HG03469 (cell line): ENCODE results near the gene PYGO1.
"Not testable (repeated sequence)": the region's sequence is repeated elsewhere in the genome, so short reads cannot be mapped to it uniquely, and the experiment has no call there.

Experiments
- ATAC-seq: cut with Tn5 transposase; IDR thresholded peaks from one replicate; pipeline ENCODE4 v1.9.1; 2021; ENCODE audit warnings: mild to moderate bottlenecking, moderate library complexity, moderate number of reproducible peaks; ENCODE audit not compliant: unreplicated experiment

Gene PYGO1, protein sequence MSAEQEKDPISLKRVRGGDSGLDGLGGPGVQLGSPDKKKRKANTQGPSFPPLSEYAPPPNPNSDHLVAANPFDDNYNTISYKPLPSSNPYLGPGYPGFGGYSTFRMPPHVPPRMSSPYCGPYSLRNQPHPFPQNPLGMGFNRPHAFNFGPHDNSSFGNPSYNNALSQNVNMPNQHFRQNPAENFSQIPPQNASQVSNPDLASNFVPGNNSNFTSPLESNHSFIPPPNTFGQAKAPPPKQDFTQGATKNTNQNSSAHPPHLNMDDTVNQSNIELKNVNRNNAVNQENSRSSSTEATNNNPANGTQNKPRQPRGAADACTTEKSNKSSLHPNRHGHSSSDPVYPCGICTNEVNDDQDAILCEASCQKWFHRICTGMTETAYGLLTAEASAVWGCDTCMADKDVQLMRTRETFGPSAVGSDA

DNA sequence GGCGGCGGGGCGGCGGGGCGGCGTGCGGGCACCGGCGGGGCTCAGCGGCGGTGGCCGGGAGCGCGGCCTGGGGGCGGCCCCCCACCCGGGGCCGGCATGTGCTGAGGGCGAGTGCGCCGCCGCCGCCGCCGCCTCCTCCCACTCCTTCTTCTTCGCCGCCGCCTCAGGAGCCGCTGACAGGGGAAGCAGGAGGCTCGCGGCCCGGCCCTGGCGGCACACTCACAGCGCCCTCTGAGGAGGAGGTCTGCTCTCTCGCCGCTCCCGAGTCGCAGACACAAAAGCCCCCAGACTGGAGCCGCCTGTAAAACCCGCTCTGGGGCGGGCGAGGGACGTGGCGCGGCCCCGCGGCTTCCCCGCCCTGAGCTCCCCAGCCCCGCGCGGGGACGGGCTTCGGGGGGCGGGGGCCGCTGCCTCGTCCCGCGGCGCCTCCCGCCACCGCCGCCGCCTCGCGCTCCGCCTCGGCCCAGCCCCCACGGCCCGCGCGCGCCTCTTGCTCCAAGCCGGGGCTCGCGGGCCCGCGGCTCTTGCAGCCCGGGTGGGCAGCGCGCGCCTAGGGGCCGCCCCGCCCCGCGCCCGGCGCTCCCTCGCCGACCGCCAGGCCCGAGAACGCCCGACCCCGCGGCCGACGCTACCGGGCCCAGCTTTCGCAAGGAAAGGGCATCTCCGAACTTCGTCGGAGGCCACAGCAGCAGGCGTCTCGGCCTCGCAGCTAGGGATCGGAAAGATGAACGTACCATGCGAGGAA lies at the start of gene PYGO1:
Gene PYGO1 (minus strand): TSS at position 276 of the 745 bp plus-strand sequence. CDS start 462 bp downstream, outside the sequence.
- no peak for ATAC-seq

DNA sequence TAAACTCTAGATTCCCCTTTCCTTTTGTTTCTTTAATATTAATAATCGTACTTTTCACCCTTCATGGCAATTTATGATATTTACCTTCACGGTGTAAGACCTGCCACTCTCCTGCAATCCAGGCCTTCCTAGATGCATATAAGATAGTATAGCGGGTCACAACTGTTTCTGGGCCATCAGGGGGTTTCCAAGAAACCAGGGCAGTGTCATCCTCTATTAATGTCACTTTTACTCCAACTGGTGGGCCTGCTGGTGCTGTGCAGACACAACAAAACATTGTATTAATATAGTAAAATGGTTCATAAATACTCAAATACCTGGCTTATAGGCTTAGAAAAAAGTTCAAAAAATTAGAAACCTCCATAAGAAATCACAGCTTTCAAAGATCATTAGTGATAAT lies 48.9 kb upstream of the PYGO1 start:
- no peak for ATAC-seq

DNA sequence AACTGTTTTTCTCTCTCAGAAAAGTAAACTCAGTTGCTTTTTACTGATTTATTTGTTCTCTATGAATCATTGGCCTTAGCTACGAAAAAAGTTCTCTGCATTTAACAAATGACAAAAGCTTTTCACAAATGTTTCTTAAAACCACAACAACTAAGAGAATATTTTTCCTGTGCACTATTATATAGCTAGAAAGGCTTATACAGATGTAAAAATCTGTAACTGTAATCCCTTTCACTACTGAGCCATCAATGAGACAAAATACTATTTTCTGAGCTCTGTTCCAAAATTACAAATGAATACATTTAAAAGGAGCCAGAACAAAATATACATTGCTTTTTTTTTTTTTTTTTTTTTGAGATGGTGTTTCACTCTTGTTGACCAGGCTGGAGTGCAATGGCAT lies 45.6 kb upstream of the PYGO1 start:
- ATAC-seq, result no peak

DNA sequence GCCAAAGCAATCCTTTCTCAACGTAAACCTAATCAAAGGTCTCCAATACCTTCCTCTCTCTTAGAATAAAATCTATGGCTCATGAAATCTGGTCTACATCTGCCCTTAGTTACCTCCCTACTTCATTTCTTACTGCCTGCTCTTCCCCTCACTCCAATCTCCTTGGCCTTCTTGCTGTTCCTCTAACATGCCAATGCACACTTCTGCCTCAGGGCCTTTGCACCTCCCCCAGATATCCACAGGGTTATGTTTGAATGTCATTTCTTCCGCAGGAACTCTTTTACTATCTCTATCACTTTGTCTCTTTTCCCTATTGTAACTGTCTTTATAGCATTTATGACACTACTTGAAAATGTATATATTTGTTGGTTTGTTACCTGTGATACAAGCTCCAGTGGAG lies 44.3 kb upstream of the PYGO1 start:
- ATAC-seq, result no peak

DNA sequence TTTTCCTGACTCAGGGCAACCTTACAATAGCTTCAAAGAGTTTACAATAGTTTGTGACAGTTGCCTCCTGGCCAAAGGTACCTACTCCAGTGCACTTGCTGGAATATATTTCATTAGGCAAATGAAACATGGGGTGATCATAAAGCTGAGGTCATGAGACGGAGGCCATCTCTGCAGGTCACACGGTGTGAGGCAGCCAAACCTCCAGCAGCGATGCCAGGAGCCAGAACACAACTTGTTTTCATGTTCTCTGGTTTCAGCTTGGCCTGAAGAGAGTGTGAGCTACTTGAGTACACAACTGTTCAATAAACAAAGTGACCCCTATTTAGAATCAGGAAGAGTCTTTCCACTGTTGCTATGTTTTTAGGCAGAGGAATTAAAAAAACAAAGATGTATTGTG lies 42.7 kb upstream of the PYGO1 start:
- no peak for ATAC-seq

DNA sequence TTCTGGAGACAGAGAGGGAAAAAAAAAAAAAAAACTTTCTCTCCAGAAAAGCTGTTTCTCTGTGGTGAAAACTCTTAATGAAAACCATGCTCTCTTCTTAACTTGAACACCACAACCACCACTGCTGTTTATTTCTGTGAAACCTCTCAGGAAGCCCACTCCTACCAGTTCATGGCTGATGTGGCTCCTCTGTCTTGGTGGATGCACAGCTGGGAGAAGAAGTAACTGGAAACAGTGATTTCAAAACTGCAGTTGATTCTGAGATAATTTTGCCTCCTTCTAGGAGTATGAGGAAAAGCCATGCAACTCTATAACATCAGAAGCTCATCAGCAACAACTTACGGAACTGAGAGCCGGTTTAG lies 40.2 kb upstream of the PYGO1 start:
- no peak for ATAC-seq

DNA sequence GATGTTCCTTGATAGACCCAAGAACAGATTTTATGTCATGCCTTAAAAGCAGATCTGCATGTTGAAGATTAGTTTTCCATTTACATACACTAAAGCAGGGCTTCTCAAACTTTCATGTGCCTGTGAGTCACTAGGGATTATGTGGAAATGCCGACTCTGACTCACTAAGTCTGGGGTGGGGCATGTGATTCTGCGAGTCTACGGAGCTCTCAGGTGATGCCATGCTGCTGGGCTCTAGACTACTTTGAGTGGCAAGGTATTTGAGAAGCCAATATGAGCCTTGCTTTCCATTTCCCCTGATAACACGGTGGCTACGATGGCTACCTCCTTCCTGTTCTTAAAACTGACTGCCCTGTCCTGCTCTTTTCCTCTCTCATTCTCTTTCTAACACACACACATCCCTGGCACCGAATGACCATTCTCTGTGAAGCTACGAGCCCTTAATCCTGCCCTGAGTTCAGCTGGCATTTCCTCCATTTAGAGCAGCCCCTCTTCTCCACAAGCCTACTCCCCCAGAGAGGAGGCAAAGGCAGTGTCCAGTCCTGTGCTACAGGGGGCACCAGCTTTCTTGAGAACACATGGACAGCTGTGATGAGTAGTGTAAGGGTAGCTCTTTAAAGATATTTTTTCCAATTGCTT lies 39.7 kb upstream of the PYGO1 start:
- no peak for ATAC-seq

DNA sequence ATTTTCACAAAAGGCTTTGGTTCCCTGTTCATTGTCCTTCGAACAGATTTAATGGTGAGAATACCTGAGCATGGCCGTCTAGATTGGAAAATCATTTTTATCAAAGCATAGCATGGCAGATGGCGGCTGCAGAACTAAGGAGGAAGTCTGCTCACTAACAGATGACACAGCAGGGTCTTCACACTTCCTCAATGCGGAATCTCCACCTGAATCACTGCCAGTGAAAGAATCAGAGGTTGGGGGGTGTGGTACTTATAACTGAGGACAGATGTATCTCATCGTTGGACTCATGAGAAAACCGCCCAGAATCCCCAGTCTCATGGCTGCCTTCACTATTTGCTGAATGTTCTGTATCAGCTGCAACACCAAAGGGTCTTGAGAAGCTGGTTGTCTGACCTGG lies 31.6 kb upstream of the PYGO1 start:
- no peak for ATAC-seq

DNA sequence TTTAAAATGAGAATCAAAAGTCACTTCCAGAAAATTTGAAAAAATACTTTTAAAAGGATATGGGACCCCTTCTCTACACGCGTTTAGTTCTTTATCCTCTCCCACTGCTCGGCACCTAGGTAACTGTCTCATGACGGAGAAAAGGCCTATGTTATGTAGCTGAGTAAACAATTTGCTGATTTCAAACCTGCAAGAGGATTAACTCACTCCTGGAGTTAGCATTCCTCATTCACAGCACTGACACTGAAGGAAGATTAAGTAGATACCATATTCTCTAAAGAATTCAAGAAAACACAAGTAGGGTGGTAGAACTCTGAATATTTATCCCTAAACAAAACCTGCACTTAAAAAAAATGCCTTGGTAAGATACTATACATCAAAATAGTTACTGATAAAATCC lies 30.2 kb upstream of the PYGO1 start:
- no peak for ATAC-seq

DNA sequence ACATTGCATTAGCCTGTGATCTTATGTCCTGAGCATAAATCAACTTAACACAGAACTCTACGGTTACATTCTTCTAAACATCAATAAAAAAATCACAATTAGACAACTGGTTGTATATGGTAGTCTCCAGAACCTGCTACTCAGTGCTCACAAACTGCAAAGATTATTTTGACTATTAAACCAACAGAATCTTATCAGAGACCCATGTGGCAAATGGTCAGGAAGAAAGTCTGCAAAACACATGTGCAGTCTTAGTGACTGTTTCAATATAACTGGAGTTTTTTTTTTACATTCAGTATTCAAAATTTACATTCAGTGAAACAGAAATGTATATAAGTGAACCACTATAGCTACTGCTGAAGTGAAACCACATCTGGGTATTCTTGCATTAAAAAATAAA lies 27.3 kb upstream of the PYGO1 start:
- no peak for ATAC-seq

DNA sequence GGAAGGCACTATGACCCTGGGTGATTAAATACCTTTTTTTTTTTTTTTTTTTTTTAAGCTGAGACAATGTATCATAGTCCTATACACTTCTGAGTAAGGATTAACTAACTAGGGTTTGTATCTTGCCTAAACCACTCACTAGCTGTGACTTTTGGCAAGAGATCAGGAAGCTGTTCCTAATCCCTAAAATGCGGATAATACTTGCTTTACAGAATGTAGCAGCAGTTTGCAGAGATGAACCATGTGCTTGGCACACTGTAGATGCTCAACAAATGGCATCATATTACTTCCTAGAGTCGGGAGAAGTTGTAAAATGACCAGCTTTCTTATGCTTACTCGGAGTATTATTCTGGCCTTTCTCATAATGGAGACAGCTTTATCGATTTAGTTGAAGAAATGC lies 25.6 kb upstream of the PYGO1 start:
- no peak for ATAC-seq

DNA sequence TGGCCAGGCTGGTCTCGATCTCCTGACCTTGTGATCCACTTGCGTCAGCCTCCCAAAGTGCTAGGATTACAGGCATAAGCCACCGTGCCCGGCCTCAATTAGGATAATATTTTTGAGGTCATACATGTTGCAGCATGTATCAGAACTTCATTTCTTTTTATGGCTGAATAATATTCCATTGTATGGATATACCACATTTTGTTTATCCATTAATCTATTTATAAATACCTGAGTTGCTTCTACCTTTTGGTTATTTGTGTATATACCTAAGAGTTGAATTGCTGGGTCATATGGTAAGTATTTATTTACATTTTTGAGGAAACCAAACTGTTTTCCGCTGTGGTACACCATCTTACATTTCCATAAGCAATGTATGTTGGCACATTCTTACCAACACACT lies 18.1 kb upstream of the PYGO1 start:
- ATAC-seq, result no peak

DNA sequence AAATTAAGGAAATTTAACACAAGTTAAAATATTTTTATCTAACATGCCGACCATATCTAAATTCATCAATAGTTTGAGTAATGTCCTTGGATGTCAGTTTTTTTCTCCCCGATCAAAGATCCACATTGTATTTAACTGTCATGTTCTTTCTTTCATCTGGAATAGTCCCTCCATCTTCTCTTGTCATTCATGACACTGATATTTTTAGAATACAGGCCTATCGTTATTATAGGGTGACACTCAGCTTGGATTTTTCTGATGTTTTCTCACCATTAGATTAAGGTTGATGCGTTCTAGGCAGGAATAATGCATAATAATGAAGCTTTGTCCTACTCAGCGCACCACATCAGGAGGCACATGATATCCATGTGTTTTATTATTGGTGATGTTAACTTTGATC lies 13.2 kb upstream of the PYGO1 start:
- no peak for ATAC-seq

DNA sequence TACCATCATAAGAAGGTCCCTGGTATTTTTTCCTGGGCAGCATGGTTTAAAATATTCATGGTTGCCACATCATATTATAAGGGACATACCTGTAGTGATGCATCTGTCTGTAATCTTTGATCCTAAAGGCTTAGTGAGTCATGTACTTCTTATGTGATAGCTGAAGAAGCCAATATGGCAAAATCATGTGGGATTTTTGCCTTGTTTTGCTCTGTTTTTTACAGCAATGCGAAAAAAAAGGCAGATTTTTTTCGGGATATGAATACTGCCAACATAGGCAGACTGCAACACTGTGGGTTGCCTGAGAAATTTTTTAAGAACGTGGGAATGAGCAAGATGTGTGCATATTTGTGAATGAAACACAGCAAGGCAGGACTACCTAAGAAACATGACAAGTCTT lies 11.3 kb upstream of the PYGO1 start:
- no peak for ATAC-seq

DNA sequence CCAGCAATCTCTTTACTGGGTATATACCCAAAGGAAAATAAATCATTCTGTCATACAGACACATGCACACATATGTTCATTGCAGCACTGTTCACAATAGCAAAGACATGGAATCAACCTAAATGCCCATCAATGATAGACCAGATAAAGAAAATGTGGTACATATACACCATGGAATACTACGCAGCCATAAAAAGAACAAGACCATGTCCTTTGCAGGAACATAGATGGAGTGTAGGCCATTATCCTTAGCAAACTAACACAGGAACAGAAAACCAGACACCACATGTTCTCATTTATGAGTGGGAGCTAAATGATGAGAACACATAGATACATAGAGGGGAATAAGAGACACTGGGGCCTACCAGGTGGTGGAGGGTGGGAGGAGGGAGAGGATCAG lies 4.9 kb upstream of the PYGO1 start:
- not testable (repeated sequence) for ATAC-seq

DNA sequence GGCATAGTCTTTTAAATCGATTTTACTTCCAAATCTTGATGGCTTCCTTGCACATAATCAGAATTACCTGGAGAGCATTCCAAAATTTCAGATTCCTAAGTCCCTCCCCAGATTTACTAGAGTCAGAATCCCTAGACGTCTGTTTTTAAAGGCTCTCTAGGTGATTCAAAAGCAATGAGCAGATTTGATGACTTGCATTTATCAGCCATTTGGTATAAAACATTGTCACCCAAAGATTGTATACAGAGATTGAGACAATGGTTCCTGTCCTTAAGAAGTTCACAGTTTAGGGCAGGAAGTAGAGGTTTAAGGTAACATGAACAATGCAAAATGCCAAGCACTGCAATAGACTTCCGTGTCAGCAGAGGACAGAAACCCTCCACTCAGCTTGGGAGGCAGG lies 2.6 kb upstream of the PYGO1 start:
- ATAC-seq, result no peak

DNA sequence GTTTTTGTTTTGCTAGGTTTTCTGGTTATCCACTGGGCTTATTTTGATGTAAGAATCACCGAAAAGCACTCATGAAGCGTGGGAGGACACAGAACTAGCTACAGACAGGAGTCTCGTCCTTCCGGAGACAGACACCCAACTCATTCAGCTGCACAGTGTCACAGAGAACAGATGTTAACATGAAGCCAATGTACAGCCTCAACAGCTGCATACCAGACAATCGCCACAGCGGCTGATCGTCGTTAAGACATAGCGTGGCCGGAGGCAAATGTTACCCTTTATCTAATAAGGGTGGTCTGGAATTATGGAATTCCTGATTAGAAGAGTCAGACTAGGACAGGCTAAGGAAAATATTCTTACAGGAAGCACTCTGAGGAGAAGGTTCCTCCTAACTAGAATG lies 1.1 kb upstream of the PYGO1 start:
- ATAC-seq, result no peak

DNA sequence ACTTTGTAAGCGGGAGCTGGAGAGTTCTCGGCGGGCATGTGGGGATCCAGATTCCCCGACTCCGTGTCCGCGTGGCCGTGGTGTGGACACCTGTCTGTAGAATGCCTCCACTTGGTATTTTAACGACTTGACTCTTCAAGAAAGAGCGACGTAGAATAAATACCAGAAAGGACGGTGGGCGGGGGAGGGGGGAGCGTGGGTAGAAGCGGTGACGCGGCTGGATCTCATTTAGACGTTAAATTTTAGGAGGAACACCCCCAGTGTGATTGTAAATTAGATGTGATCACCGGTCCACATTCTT lies 620 bp upstream of the PYGO1 start:
- no peak for ATAC-seq

DNA sequence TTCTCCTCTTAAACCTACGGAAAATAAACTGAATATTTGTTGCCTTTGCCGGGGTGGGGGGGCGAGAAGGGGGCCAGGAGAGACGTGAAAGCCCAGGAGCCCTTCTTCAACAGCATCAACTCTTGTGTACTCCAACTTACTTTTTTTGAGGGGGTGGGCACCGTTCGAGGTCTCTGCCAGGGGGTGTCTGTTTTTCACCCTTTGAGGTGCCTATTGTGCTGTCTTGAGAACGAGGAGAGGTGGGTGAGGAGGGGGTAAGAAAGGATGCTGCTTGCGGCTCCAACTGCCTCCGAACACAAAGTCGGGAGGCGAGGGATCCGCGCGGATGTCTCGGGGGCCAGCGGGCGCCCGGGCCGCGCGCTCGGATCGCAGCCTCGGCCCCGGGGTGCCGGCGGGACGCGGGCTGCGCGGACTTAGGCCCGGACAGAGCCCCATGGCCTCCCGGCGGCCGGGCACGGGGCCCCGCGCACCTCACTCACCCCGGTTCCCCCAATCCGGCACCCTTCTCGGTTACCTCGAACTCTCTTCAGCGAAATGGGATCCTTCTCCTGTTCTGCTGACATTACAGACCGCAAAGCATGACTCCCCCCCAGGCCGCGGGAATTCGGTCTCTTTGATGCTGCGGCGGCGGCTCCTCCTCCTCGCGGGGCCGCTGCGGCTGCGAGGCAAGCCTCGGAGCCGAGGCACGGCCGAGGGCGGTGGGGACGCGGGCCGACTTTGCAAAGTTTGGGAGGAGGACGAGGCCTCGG lies 650 bp downstream of the PYGO1 start:
- ATAC-seq, result no peak

DNA sequence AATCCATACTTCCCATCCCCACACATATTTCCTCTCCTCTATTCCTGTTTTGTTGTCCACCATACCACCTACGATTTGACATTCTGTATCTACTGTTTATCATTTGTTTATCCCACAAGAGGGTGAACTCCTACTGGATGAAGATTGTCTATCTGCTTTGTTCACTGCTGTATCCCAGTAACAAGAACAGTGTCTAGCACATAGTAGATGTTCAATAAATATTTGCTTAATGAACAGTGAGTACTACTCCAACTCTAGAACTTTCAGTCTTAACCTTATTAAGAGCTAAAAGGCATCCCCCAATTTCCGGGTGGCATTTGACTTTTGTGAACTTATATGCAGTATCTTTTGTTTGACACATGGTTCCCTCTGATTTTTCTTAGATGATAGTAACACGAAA lies 1.3 kb downstream of the PYGO1 start:
- ATAC-seq, result no peak

DNA sequence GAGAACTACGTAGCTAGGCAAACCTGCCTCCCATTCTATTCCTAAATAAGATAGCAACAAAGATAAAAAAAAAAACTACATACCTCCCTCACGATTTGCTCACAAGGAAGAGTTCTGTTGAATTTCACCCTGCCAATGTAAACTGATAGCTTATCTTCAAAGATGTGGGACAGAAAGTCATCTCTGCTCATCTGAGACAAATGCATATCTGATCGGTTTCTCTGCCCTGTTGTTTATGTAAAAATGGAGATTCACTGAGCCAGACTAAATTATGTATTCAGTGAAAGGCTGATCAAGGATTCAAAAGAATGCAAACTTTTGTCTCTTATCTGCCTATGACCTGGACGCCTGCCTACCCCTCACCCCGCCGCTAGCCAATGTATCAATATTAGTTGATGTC lies 11.2 kb downstream of the PYGO1 start:
- ATAC-seq, result no peak

DNA sequence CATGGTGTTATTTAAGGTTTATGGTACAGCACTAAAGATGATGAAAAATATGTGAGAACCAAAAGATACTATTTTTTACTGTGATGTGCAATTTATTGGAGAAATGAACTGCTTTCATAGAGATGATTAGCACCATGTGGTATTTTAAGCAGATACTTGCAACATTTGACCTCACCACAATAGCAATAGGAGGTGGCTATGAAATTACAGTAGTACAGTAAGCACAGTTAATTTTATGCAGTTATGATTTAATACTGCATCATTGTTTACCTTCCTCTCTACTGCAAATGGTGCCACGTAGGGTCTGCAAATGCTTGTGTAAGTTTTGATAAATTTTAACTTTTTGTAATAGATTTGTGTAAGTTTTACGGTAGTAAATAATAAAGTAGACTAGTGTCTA lies 14.0 kb downstream of the PYGO1 start:
- no peak for ATAC-seq
